SJSA1 (cell line): ENCODE measurements around the gene TIMM23. TPM values are rescaled to one million over a fixed set of nuclear protein-coding genes. Genes with fewer than 3 reads are reported as not detected.
"Not testable (repeated sequence)": the region's sequence is repeated elsewhere in the genome, so short reads cannot be mapped to it uniquely, and the experiment has no call there.

ENCODE experiments used
- DNase-seq, 2 experiments: peaks; one replicate each; pipeline ENCODE4 v3.0.0-alpha.2; 2015 to 2020; ENCODE audit warnings: low spot score in 2 of 2, low read depth in 1 of 2
- H3K27ac ChIP-seq: fragments of 250-450 bp; sonication (Bioruptor Pico); 2 replicates; pipeline ENCODE4 v1.5.1; 2020; ENCODE audit warnings: mild to moderate bottlenecking, moderate library complexity
- H3K27me3 ChIP-seq: fragments of 250-450 bp; sonication (Bioruptor Pico); replicated peaks from 2 replicates; pipeline ENCODE4 v1.5.1; 2020; ENCODE audit warnings: mild to moderate bottlenecking, moderate library complexity
- H3K36me3 ChIP-seq: fragments of 250-450 bp; sonication (Bioruptor Pico); 2 replicates; pipeline ENCODE4 v1.5.1; 2020; ENCODE audit warnings: mild to moderate bottlenecking
- H3K4me1 ChIP-seq: fragments of 250-450 bp; sonication (Bioruptor Pico); replicated peaks from 2 replicates; pipeline ENCODE4 v1.6.1; 2021; ENCODE audit warnings: mild to moderate bottlenecking
- H3K4me3 ChIP-seq: fragments of 250-450 bp; sonication (Bioruptor Pico); 2 replicates; pipeline ENCODE4 v1.5.1; 2020; ENCODE audit warnings: mild to moderate bottlenecking
- H3K9me3 ChIP-seq: fragments of 250-450 bp; sonication (Bioruptor Pico); replicated peaks from 2 replicates; pipeline ENCODE4 v1.5.1; 2020; ENCODE audit warnings: mild to moderate bottlenecking
- total RNA-seq: library from RNA; depleted of rRNA; stranded (reverse); fragments of >200 nt; shearing (Covaris generic); gene quantifications from 2 replicates; pipeline ENCODE4 v1.2.3, GENCODE V29; 2014; rRNA removed

The TIMM23 gene
- total RNA-seq, 1 experiment from 2014 or later, result 163 TPM

DNA sequence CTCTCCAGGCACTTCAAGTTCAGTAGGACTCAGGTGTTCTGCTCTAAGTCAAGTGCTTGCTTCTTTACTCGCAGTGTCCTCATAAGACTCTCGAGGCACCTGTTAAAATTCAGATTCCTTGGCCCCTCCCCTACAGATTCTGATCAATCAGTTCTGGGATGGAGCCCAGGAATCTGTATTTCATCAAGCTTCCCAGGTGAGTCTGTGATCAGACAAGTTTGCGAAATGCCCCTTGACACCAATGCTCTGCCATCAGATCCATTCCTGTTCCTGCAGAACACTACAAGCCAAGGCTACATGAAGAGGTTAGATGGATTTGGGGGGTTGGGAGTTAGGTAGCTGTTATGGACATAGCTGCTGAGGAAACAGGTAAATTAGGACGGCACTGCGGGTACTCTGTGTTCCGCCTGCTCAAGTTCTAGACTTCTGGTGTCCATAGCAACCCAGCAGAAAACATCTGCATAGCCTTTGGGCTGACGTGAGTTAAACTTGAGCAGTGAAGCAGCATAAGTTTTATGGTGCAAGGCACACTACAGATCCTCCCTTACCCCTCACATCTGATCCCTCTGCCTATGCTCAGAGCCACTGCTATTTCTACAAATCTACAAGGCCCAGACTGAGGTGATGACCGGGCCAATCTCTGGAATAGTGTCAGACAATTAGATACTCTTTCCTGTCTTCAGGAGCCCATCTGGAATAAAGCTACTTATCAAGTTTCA lies 65.0 kb downstream of the TIMM23 start:
- no peaks in the 10 kb centered on the region for H3K27me3 ChIP-seq
- H3K4me3 ChIP-seq, result no peak overlapping the region
- no peak for DNase-seq
- no peaks in the 10 kb centered on the region for H3K36me3 ChIP-seq
- no peaks in the 10 kb centered on the region for H3K9me3 ChIP-seq
- peaks cover 8% of the 10 kb centered on the region for H3K4me1 ChIP-seq
- H3K27ac ChIP-seq, result no peak overlapping the region

DNA sequence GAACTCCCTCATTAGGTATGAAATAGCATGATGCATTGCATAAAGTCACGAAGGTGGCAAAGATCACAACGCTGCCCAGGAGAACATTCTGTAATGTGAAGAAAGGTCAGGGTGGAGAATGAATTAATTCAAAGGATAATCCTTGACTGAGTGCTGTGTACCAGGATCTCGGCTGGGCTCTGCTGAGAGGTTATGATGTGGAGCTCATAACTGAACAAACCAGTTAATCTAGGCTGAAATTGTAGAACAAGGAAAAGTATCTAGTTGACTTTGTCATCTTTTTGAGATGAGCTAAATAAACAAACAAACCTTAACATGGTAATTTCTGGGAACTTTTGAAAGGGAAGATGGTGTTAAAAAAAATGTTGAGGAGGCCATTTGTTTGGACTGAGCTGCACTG lies 67.7 kb downstream of the TIMM23 start:
- no peak overlapping the region for H3K4me3 ChIP-seq
- H3K4me1 ChIP-seq, result no peaks in the 10 kb centered on the region
- 0 out of 2 replicates have a peak, but pooled peaks cover 4% of the 10 kb centered on the region for H3K27me3 ChIP-seq
- H3K9me3 ChIP-seq, result no peaks in the 10 kb centered on the region
- DNase-seq, result no peak
- no peaks in the 10 kb centered on the region for H3K36me3 ChIP-seq
- H3K27ac ChIP-seq, result no peak overlapping the region

DNA sequence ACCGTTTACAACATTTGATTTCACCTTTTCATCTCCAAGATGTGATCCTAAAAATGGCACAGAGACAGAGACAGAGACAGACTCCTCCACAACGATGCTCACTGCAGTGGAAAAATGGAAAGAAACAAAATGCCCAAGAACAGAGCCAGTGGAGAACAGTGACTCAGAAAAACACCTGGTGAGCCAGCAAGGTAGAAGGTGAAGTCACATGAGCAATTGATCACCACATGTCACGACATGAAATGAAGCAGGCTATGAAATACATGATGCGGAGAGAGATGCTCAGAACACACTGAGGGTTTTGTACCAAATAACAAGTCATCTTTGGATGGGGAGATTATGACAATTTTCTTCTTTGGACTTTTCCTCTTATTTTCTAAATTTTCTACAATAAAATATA lies 70.2 kb downstream of the TIMM23 start:
- Histone ChIP-seq H3K27me3 (peaks cover 14% of the 10 kb centered on the region; the same call in 1 of the 2 replicates), H3K4me1 (no peaks in the 10 kb centered on the region), H3K4me3 (no peak overlapping the region), H3K9me3 (no peaks in the 10 kb centered on the region), H3K27ac (no peak overlapping the region), H3K36me3 (no peaks in the 10 kb centered on the region)
- no peak for DNase-seq

DNA sequence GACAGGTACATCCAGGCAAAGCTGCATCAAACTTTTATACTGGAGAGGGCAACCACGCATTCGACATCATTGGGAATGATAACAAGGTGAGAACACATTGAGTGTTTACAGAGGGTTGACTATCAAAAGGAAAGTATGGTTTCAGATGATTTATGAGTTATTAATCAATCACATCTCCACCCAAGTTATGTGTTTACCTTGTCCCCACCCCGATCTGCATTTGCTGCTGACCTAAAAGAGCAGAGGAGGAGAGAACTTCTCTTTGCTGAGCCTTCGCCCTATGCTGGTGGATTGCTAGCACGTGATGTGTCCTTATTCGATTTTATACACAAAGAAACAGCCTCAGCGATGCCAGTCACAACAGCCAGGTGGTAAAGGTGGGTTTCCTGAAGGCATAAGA lies 74.0 kb downstream of the TIMM23 start, which contains the start of gene MSMB:
Gene MSMB (minus strand): TSS at position 9 of the 400 bp plus-strand sequence. CDS start 32 bp downstream, outside the sequence.
- Histone ChIP-seq H3K27me3 (peaks cover 18% of the 10 kb centered on the region), H3K4me3 (no peak within 1 kb of the TSS), H3K27ac (no peak within 1 kb of the TSS), H3K36me3 (no peaks in the 10 kb centered on the region), H3K4me1 (no peaks in the 10 kb centered on the region), H3K9me3 (no peaks in the 10 kb centered on the region)
- DNase-seq, result no peak

DNA sequence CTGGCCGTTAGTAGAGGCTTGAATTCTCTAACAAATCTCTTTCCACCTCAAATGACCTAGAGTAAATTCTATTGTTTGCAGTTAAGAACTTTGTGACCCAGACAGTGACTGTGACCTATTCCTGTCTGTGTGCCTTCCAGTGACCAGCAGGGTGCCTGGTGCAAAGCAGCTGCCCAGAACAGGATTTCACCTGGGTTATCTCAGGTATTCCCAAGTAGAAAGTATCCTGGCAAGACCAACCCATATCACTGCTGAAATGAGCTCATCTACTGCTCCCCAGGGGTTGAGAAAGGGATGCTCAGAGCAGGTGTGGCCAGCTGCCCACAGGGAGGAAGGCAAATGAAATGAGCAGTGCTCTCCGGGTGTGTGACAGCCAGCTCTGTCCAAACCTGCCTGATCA lies 75.9 kb downstream of the TIMM23 start:
- Histone ChIP-seq H3K27ac (no peak overlapping the region), H3K27me3 (peaks cover 17% of the 10 kb centered on the region), H3K4me3 (no peak overlapping the region), H3K9me3 (no peaks in the 10 kb centered on the region), H3K36me3 (no peaks in the 10 kb centered on the region), H3K4me1 (no peaks in the 10 kb centered on the region)
- no peak for DNase-seq

DNA sequence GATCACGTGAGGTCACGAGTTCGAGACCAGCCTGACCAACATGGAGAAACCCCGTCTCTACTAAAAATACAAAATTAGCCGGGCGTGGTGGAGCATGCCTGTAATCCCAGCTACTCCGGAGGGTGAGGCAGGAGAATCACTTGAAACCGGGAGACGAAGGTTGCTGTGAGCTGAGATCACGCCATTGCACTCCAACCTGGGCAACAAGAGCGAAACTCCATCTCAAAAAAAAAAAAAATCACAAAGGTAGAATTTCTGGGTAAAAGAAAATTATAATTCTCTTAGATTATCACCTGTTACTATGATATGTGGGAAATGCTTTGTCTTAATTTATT lies 77.2 kb downstream of the TIMM23 start:
- H3K27ac ChIP-seq, DNase-seq, H3K4me3 ChIP-seq, H3K36me3 ChIP-seq, H3K9me3 ChIP-seq, H3K4me1 ChIP-seq: not testable (repeated sequence)
- peaks cover 17% of the 10 kb centered on the region for H3K27me3 ChIP-seq

DNA sequence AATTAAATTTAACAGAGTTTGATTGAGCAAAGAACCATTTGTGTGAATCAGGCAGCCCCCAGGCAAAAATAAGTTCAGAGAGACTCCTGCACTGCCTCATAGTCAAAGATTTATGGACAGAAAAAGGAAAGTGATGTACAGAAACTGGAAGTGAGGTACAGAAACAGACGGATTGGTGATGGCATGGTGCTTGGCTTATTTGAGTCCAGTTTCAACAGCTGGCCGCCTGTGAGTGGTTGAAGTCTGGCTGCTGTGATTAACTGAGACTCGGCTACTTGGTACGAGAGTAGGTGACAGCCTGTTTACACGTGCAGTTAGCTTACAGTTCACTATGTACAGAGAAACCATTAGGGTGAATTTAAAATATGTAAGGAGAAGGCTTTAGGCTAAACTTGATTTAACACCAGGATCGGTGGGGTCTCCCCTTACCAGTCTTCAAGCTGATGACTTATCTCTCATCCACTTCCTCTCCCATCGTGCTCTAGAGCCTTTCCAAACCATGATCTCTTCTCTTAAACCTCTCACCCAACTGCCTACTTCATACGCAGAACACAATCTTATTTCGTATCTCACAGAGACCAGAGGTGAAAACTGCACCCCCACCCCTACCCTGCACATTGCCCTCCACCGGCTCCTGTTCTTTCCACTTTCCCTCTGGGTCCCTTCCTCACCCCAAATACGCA lies 78.8 kb downstream of the TIMM23 start:
- Histone ChIP-seq H3K27ac (no peak overlapping the region), H3K36me3 (no peaks in the 10 kb centered on the region), H3K9me3 (no peaks in the 10 kb centered on the region), H3K4me3 (no peak overlapping the region), H3K27me3 (peaks cover 13% of the 10 kb centered on the region), H3K4me1 (no peaks in the 10 kb centered on the region)
- DNase-seq, result no peak

DNA sequence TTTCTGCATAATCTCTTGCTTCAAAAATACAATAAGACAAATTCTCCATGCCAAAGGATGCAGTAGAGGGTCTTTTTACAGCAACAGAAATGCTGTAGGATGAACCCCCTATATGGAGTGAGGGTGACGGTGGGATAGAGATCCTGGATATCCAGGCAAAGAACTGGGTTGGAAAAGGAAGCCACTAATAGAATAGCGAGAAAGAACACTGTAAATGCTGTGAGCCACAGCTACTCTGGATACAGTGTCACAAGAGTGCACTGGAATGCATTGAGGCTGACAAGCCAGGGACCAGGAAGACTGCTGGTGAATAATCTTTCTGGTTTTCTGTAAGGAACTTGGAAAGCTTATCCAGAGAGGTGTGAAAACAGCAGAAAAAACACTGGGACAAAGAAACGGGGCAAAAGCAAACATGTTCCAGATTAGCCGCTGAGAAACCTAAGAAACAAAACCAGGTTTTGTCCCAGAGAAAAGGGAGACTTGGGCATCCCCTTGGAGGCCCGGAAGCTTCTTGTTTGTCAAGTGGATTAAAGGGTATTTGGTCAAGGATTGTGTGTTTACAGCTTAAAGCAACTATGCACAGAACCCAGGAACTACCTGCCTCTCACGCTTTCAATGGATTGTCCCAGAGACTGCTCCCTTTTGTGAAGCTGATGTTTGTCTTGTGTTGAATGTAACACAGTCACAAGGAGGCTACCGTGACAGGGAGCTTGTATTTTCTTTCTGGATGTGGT lies 79.9 kb downstream of the TIMM23 start:
- DNase-seq, result no peak
- Histone ChIP-seq H3K4me3 (no peak overlapping the region), H3K27ac (no peak overlapping the region), H3K27me3 (peaks cover 7% of the 10 kb centered on the region), H3K9me3 (no peaks in the 10 kb centered on the region), H3K36me3 (no peaks in the 10 kb centered on the region), H3K4me1 (no peaks in the 10 kb centered on the region)

DNA sequence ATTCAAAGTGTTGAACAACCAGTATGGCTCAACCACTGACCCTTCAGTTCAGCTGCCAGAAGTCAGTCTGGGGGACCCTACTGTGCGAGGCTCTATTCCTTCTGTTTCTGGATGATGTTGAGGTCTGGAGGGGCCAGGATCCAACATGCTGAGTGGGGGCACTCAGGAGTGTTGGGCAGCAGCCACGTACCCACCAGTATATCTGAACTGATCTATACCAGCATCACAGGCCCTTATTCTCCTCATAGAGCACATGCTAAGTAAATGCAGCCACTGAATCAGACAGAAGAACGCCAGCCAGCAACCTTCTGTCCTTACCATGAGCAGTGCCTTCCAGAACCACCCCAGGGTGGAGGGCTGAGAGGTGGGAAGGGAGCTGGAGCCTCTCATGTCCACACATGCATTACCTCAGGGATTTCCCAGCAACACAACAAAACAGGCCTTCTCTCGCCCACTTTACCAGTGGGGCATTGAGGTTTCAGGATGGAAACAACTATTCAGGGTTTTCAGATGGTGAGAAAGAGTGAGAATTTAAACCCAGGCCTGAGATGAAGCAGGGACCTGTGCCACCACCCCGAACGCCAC lies 80.6 kb downstream of the TIMM23 start:
- Histone ChIP-seq H3K4me3 (no peak overlapping the region), H3K27me3 (peaks cover 7% of the 10 kb centered on the region; the same call in 1 of the 2 replicates), H3K9me3 (no peaks in the 10 kb centered on the region), H3K27ac (no peak overlapping the region), H3K4me1 (no peaks in the 10 kb centered on the region), H3K36me3 (no peaks in the 10 kb centered on the region)
- DNase-seq, result no peak

Other genes starting within 250 kb of the TIMM23 start
- gene WASHC2C, start 245.2 kb upstream of the TIMM23 start, total RNA-seq, result 21.6 and 24.0 TPM in 2 replicates
- 13.0 and 15.9 TPM in 2 replicates for gene AGAP4, start 125.0 kb upstream of the TIMM23 start, total RNA-seq
- gene NCOA4, start 58.1 kb downstream of the TIMM23 start, total RNA-seq, result 236 and 245 TPM in 2 replicates
- not detected in 2 replicates for gene MSMB, start 73.8 kb downstream of the TIMM23 start, total RNA-seq